ENCODE measurements around the gene ARL6IP5.

ARL6IP5 gene

GRCh38 chr3:69084326-69085167 is at the start of gene ARL6IP5:
ARL6IP5 (plus strand) TSS chr3:69084937; CDS start chr3:69085048, 111 bp downstream.
- DNase-seq (ENCODE audit: extremely low spot score): peak; percentile 74
- TF ChIP-seq CTCF (IDR thresholded peaks at IDR 0.05; ENCODE audit: control extremely low read depth, extremely low read depth, low read depth, missing control alignments): no peak
- ChIA-PET CTCF (interaction anchor here (0.8 to 1.9 kb wide), 8 partner anchors 9 to 72 kb away, joined by 3 to 7 read pairs (median 3); no protein-coding TSS in a partner anchor), POLR2A (interaction anchor here (1.0 kb wide), 1 partner anchor 8 kb away, joined by 4 read pairs; no protein-coding TSS in a partner anchor)

- TF ChIP-seq CTCF (IDR thresholded peaks at IDR 0.05; ENCODE audit: control extremely low read depth, extremely low read depth, low read depth, missing control alignments): no peak
- ChIA-PET CTCF (interaction anchor here (1.1 to 2.6 kb wide), 6 partner anchors 12 to 262 kb away, joined by 3 to 10 read pairs (median 6); partner anchors contain the start of gene EOGT), POLR2A (no interaction called here)
- DNase-seq (ENCODE audit: extremely low spot score): no peak
These were observed 40.1 kb upstream of the ARL6IP5 start for GRCh38 chr3:69044608-69045007.

- POLR2A ChIA-PET: interaction anchor here (0.6 kb wide), 1 partner anchor 41 kb away, joined by 3 read pairs; no protein-coding TSS in a partner anchor
- DNase-seq (ENCODE audit: extremely low spot score): no peak
- CTCF ChIA-PET: interaction anchor here (0.9 to 2.3 kb wide), 4 partner anchors 16 to 35 kb away, joined by 3 to 6 read pairs (median 4); partner anchors contain the start of gene EOGT
- no peak for TF ChIP-seq CTCF (IDR thresholded peaks at IDR 0.05; ENCODE audit: control extremely low read depth, extremely low read depth, low read depth, missing control alignments)
These were observed 35.7 kb upstream of the ARL6IP5 start for GRCh38 chr3:69048990-69049389.

- peak; percentile 94 for DNase-seq (ENCODE audit: extremely low spot score)
- CTCF ChIA-PET: interaction anchor here (1.1 to 3.5 kb wide), 8 partner anchors 11 to 69 kb away, joined by 4 to 21 read pairs (median 4); partner anchors contain the start of gene EOGT
- TF ChIP-seq CTCF (IDR thresholded peaks at IDR 0.05; ENCODE audit: control extremely low read depth, extremely low read depth, low read depth, missing control alignments): no peak
- POLR2A ChIA-PET: interaction anchor here (0.6 to 1.4 kb wide), 3 partner anchors 12 to 40 kb away, joined by 3 to 5 read pairs (median 3); no protein-coding TSS in a partner anchor
These were observed 32.8 kb upstream of the ARL6IP5 start, which contains the start of gene TMF1 for GRCh38 chr3:69051756-69052471. TMF1 (minus strand) TSS chr3:69052333; CDS start chr3:69052086, 247 bp downstream.

GRCh38 chr3:69052472-69052898 is 32.3 kb upstream of the ARL6IP5 start:
- DNase-seq (ENCODE audit: extremely low spot score): no peak
- POLR2A ChIA-PET: interaction anchor here (0.6 to 1.4 kb wide), 4 partner anchors 11 to 39 kb away, joined by 3 to 5 read pairs (median 3); no protein-coding TSS in a partner anchor
- CTCF ChIA-PET: interaction anchor here (1.1 to 3.5 kb wide), 8 partner anchors 11 to 68 kb away, joined by 4 to 21 read pairs (median 4); partner anchors contain the start of gene EOGT
- no peak for TF ChIP-seq CTCF (IDR thresholded peaks at IDR 0.05; ENCODE audit: control extremely low read depth, extremely low read depth, low read depth, missing control alignments)

All from GM10248 (cell line).